AG09309 (cell line): ENCODE data around the gene ASIP.
"Not testable (repeated sequence)": the region's sequence is repeated elsewhere in the genome, so short reads cannot be mapped to it uniquely, and the experiment has no call there.

Experiments
- DNase-seq: peaks from one replicate; pipeline ENCODE4 v3.0.0-alpha.2; 2010; ENCODE audit warnings: low read depth
- H3K4me3 ChIP-seq: 2 replicates; pipeline ENCODE4 v1.5.1; 2011; ENCODE audit warnings: mild to moderate bottlenecking, low read depth, low read length, moderate library complexity; ENCODE audit not compliant: control insufficient read depth
- CTCF ChIP-seq: IDR thresholded peaks from 2 replicates; pipeline ENCODE4 v1.5.1; 2011; ENCODE audit warnings: mild to moderate bottlenecking, low read depth, low read length, inconsistent platforms; ENCODE audit not compliant: insufficient read depth, control insufficient read depth; ENCODE audit errors: missing control alignments

The ASIP gene

GRCh38 chr20:34240693-34241615, at the start of gene ASIP:
Gene ASIP (plus strand): TSS chr20:34241423. CDS start chr20:34260375, 18,952 bp downstream.
- H3K4me3 ChIP-seq = no peak within 1 kb of the TSS
- no peak for TF ChIP-seq CTCF
- DNase-seq = no peak

GRCh38 chr20:34193051-34193450, 48.2 kb upstream of the ASIP start:
- TF ChIP-seq CTCF = no peak
- no peak overlapping the region for H3K4me3 ChIP-seq
- no peak for DNase-seq

- H3K4me3 ChIP-seq = no peak overlapping the region
- DNase-seq = no peak
- TF ChIP-seq CTCF = no peak
Observed at GRCh38 chr20:34199183-34199582, 42.0 kb upstream of the ASIP start.

GRCh38 chr20:34200023-34200422, 41.2 kb upstream of the ASIP start:
- TF ChIP-seq CTCF = no peak
- no peak overlapping the region for H3K4me3 ChIP-seq
- DNase-seq = no peak

- TF ChIP-seq CTCF = no peak
- no peak for DNase-seq
- H3K4me3 ChIP-seq = no peak overlapping the region
Observed at GRCh38 chr20:34201531-34201930, 39.7 kb upstream of the ASIP start.

GRCh38 chr20:34205172-34205880, 35.9 kb upstream of the ASIP start:
- DNase-seq, H3K4me3 ChIP-seq: not testable (repeated sequence)

- DNase-seq = no peak
- H3K4me3 ChIP-seq = no peak overlapping the region
- TF ChIP-seq CTCF = no peak
Observed at GRCh38 chr20:34209111-34209510, 32.1 kb upstream of the ASIP start.
